ENCODE results near the gene GPR149. TPM values are rescaled to one million over a fixed set of nuclear protein-coding genes. Genes with fewer than 3 reads are reported as not detected.

Gene GPR149
- total and polyA plus RNA-seq, 2 of the 8 experiments (the other 6 are each of a cell fraction or from before 2014, with no cell fraction given) = not detected

DNA sequence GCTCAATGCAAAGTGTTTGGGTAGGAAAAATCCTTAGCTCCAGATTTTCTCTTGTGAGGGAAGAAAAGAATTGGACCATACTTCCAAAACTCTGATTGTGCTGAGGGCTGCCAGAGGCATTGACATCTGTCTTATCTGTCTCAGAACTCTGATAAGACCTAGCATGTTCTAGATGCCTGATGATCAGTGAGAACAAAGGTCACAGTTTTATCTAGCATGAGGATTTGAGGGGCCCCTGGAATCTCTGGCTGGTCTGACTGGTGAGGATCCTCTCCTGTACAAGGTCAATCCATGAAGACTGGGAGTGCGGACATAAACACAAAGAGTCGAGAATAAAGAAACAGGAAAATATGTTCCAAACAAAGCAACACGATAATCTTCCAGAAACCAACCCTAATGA is 40.1 kb downstream of the GPR149 start (continued):
- no peak for TF ChIP-seq YY1 (IDR thresholded peaks at IDR 0.05; ENCODE audit: low read depth, low read length)
- TF ChIP-seq, protein P1, sequence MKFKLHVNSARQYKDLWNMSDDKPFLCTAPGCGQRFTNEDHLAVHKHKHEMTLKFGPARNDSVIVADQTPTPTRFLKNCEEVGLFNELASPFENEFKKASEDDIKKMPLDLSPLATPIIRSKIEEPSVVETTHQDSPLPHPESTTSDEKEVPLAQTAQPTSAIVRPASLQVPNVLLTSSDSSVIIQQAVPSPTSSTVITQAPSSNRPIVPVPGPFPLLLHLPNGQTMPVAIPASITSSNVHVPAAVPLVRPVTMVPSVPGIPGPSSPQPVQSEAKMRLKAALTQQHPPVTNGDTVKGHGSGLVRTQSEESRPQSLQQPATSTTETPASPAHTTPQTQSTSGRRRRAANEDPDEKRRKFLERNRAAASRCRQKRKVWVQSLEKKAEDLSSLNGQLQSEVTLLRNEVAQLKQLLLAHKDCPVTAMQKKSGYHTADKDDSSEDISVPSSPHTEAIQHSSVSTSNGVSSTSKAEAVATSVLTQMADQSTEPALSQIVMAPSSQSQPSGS (IDR thresholded peaks at IDR 0.05; ENCODE audit: low read length) = no peak

Measured in H1 (cell line).